Measurements from ENCODE around the gene IL1RL2.

Gene IL1RL2

GRCh38 chr2:102181376-102181775 lies 5.4 kb upstream of the IL1RL2 start:
- Histone ChIP-seq H3K27ac (replicated peaks) (no peak overlapping the region), H3K4me3 (replicated peaks; ENCODE audit: insufficient read depth, low read length) (no peak overlapping the region), H3K27me3 (ENCODE audit: insufficient read depth, poor library complexity, severe bottlenecking) (no peaks in the 10 kb centered on the region)
- TF ChIP-seq, protein P1, sequence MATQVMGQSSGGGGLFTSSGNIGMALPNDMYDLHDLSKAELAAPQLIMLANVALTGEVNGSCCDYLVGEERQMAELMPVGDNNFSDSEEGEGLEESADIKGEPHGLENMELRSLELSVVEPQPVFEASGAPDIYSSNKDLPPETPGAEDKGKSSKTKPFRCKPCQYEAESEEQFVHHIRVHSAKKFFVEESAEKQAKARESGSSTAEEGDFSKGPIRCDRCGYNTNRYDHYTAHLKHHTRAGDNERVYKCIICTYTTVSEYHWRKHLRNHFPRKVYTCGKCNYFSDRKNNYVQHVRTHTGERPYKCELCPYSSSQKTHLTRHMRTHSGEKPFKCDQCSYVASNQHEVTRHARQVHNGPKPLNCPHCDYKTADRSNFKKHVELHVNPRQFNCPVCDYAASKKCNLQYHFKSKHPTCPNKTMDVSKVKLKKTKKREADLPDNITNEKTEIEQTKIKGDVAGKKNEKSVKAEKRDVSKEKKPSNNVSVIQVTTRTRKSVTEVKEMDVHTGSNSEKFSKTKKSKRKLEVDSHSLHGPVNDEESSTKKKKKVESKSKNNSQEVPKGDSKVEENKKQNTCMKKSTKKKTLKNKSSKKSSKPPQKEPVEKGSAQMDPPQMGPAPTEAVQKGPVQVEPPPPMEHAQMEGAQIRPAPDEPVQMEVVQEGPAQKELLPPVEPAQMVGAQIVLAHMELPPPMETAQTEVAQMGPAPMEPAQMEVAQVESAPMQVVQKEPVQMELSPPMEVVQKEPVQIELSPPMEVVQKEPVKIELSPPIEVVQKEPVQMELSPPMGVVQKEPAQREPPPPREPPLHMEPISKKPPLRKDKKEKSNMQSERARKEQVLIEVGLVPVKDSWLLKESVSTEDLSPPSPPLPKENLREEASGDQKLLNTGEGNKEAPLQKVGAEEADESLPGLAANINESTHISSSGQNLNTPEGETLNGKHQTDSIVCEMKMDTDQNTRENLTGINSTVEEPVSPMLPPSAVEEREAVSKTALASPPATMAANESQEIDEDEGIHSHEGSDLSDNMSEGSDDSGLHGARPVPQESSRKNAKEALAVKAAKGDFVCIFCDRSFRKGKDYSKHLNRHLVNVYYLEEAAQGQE (IDR thresholded peaks at IDR 0.05; ENCODE audit: insufficient replicate concordance, low read depth): no peak
- no peak for TF ChIP-seq POLR2AphosphoS5 (IDR thresholded peaks at IDR 0.05; ENCODE audit: low read depth)
- no peak for DNase-seq (ENCODE audit: low read depth in 1 of 2, low spot score in 1 of 2)

DNA sequence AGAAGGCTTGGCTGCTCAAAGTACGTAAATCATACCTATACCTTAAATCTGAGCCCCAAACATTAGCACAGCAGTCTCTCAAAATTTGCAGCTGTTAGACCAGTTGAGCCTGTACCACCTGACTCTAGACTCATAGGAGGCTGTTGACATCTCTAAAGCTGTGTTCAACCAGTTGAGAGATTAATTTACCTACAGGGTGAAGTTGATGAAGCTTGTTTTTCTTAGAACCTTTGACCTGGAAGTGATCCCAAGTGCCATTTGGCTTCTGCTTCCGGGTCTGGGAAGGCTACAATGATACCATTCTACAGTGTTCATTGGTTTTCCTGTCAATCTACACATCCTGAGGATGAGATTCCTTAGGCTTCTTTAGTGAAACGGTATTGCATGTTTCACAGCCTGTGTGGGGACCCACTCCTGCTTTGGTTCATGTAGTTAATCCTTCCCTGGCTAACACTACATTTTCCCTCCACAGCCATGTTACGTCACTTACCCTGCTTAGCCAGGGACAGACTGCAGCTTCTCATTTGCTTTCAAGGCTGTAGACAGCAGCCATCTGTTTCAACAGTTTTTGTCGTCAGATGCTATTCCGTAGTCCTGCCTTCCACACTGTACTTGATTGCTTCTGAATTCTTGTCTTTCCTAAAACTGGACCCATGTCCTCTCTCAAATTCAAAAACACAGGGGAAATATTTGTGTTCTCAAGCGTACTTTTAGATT lies 4.7 kb upstream of the IL1RL2 start:
- peak in 1 of 2 experiments; percentile 11 for DNase-seq (ENCODE audit: low read depth in 1 of 2, low spot score in 1 of 2)
- TF ChIP-seq SPI1 (IDR thresholded peaks at IDR 0.05; ENCODE audit: borderline replicate concordance, low read depth): no peak
- TF ChIP-seq, protein P1 (IDR thresholded peaks at IDR 0.05; ENCODE audit: insufficient replicate concordance, low read depth): no peak
- no peak for TF ChIP-seq POLR2AphosphoS5 (IDR thresholded peaks at IDR 0.05; ENCODE audit: low read depth)
- no peak for TF ChIP-seq CTCF (IDR thresholded peaks at IDR 0.05; ENCODE audit: insufficient read depth, low read length)
- TF ChIP-seq GABPA (IDR thresholded peaks at IDR 0.05; ENCODE audit: low read depth): no peak
- Histone ChIP-seq H3K4me3 (replicated peaks; ENCODE audit: insufficient read depth, low read length) (no peak overlapping the region), H3K27ac (replicated peaks) (no peak overlapping the region), H3K27me3 (ENCODE audit: insufficient read depth, poor library complexity, severe bottlenecking) (no peaks in the 10 kb centered on the region)

- no peak overlapping the region for H3K4me3 ChIP-seq (replicated peaks; ENCODE audit: insufficient read depth, low read length)
- no peak overlapping the region for H3K27ac ChIP-seq (replicated peaks)
- DNase-seq (ENCODE audit: low read depth in 1 of 2, low spot score in 1 of 2): no peak
- TF ChIP-seq POLR2AphosphoS5 (IDR thresholded peaks at IDR 0.05; ENCODE audit: low read depth) (no peak), CTCF (IDR thresholded peaks at IDR 0.05; ENCODE audit: insufficient read depth, low read length) (no peak), SPI1 (IDR thresholded peaks at IDR 0.05; ENCODE audit: borderline replicate concordance, low read depth) (no peak), GABPA (IDR thresholded peaks at IDR 0.05; ENCODE audit: low read depth) (no peak)
- TF ChIP-seq, protein P1 (IDR thresholded peaks at IDR 0.05; ENCODE audit: insufficient replicate concordance, low read depth): no peak
- H3K27me3 ChIP-seq (ENCODE audit: insufficient read depth, poor library complexity, severe bottlenecking): no peaks in the 10 kb centered on the region
Observed at GRCh38 chr2:102184018-102184417, 2.8 kb upstream of the IL1RL2 start.

Measured in HL-60 (cell line).